NCI-H510A treated with DMSO at 0.1 percent for 48 hours (cell line): ENCODE results near the gene FSCN2.

Source experiments
- DNase-seq: peaks from one replicate; lab custom pipeline; 2025; lab: John Stamatoyannopoulos, UW

The FSCN2 gene

GRCh38 chr17:81542431-81543338 lies 14.5 kb downstream of the FSCN2 start:
- no peak for DNase-seq

DNA sequence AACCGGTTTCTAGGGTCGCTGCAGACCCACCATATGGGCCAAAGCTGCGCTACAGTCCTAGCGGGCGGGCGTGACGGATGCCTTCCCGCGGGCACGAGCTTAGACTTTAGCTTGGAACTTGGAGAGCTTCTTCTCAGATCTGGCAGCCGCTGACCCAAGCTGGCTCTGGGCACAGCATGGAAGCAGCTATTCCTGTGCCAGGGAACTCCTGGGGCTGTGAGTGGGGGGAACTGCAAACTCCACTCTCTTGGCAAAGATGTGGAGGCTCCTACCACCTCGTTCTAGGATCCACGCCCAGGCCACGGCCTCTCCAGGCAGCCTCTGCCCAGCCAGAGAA lies 15.1 kb downstream of the FSCN2 start:
- DNase-seq = no peak

DNA sequence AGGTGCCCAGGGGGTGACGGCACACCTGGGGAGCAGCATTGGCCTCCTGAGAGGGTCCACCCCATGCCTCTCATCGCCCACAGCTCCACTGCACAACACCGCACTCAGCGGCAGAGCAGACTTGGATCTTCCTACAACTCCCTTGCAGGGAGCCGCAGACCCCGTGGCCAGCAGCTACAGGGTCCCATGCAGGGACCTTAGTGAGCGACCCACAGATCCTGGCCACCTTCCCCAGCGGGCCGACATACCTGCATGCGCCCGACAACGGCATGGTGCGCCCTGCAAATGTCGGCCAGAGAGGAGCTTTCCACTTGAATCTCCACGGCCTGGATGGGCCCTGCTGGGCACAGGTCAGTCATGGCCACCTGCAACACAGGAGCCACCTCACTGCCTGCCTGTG lies 15.6 kb downstream of the FSCN2 start:
- DNase-seq = no peak

- DNase-seq = no peak
These were observed 16.3 kb downstream of the FSCN2 start for GRCh38 chr17:81544281-81544974.

- no peak for DNase-seq
These were observed 17.2 kb downstream of the FSCN2 start for GRCh38 chr17:81545160-81545949.

GRCh38 chr17:81546906-81547613 lies 18.9 kb downstream of the FSCN2 start:
- no peak for DNase-seq

GRCh38 chr17:81547614-81547982 lies 19.4 kb downstream of the FSCN2 start:
- DNase-seq = no peak

- no peak for DNase-seq
These were observed 20.9 kb downstream of the FSCN2 start for GRCh38 chr17:81549031-81549557.

DNA sequence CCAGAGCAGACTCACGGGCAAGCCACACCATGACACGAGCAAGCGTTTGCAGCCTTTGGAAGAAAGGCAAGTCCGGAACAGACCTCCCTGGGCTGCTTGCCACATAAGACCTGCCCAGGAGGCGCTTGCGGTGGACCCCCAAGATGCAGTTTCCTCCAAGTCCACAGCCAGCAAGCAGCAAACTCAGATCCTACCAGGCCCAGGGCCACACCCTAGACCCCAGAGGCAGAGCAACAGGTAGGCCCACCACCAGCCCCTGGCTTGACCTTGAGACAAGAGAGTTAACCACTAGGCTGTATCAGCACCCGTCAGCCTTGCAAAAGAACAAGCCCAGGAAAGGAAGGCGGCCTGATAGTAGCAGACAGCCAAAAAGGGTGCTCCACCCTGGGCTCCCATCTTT lies 21.6 kb downstream of the FSCN2 start:
- no peak for DNase-seq

DNA sequence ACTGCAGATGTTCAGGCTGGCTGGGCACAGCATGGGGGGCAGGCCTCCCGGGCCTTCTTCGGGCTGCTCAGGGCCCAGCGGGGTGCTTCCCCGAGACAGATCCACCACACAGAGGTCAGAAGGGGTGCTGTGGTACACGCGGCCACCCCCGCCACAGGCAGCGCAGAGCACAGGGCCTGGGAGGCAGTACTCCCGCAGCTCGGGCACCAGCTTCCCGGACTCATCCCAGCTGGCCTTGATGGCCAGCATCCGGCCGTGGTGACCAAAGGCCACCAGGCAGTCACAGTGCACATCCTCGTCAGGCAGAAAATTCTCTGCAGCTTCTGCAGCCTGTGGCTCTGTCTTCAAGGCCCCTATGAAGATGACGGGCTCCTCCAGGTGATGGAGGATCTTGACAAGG lies 22.1 kb downstream of the FSCN2 start:
- no peak for DNase-seq

DNA sequence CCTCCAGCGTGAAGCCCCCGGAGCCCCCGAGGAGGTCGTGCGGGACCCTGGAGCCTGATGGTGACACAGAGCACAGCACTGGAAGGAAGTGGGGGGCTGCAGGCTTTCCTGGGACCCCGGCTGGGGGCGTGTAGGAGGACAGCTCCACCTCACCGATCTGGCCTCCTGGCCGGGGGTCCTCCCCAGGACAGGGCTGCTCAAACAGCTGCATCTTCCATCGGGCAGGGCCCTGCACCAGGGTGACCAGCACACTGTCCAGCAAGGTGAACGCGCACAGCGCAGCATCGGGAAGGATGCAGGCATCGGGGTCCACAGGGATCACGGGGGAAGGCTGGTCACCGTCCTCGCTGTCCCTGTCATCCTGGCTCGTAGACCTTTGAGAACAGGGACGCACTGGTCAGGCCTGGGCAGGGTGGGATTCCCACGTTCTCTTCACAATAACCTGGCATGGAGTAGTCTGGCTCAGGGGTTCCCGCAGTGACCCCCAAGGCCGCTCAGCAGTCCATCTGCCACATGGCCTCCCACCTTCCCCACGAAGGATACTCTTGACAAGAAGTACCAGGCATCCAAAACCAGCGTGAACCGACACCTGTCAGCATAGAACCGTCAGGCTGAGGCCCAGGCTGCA lies 22.8 kb downstream of the FSCN2 start:
- no peak for DNase-seq

- DNase-seq = no peak
These were observed 23.5 kb downstream of the FSCN2 start for GRCh38 chr17:81551458-81552243.

DNA sequence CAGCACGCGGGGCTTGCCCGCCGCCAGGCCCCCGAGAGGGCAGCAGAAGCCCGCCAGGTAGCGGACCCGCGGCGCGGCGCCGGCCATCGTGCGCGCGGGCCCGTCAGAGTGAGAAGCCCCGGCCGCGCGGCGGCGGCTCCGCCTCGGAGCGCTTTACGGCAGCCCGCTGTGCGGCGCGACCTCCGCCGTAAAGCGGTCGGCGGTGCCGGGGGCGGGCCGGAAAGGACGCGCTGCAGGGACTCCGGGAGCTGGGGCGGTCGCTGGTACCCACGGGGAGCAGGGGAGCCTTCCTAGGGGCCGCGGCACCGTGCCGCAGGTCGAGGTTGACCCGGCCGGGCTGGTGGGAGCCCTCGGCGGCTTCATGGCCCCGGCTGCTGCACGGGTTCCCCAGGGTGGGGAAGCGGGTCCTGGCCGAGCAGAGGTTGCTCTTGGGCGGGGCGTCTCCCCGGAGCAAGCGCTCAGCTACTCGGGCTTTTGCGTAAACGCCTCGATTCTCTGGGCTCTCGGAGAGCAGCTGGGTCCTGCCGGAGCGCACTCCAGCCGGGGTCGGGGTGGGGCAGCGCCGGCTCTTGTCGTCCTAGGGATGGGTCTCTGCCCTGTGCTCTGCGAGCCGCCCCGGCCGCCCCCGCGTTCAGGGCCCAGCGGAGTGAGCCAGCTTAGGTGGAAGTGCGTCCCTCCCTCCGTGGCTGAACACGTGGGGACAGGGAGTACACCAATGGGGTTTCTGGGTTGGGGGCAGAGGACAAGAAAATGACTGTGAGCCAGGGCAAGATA lies 24.3 kb downstream of the FSCN2 start, which contains the start of gene FAAP100:
Gene FAAP100 (minus strand): TSS at position 110 of the 774 bp plus-strand sequence. CDS start 23 bp downstream, at position 87.
- peak; percentile 66 for DNase-seq

- DNase-seq = peak; percentile 92
These were observed 24.9 kb downstream of the FSCN2 start for GRCh38 chr17:81553018-81553615.

- no peak for DNase-seq
These were observed 25.5 kb downstream of the FSCN2 start for GRCh38 chr17:81553616-81554181.

DNA sequence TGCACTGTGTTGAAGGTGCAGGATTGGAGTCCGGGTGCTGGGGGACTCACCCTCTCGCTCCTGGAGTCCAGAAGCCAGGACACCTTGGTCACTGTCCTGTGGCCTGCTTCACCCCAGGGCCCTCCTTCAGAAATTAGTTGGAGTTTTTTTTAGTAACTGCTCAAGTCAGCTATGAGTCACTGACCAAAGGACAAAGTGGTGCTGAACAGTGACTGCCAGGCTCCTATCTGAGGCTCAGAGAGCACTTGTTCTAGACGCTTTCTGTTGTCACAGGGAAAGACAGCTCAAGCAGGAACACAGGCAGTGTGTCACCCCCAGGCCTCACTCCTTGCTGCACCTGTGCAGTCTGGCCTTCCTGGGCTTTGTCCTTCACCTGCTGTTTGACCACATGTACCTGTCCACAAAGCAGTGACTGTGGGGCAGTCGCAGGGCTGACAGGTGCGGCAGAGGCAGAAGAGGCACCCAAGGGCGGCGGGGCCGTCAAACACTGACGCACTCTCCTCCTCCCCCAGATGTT lies 28.1 kb downstream of the FSCN2 start:
- peak; percentile 60 for DNase-seq

GRCh38 chr17:81556863-81557262 lies 28.7 kb downstream of the FSCN2 start:
- peak; percentile 87 for DNase-seq

DNA sequence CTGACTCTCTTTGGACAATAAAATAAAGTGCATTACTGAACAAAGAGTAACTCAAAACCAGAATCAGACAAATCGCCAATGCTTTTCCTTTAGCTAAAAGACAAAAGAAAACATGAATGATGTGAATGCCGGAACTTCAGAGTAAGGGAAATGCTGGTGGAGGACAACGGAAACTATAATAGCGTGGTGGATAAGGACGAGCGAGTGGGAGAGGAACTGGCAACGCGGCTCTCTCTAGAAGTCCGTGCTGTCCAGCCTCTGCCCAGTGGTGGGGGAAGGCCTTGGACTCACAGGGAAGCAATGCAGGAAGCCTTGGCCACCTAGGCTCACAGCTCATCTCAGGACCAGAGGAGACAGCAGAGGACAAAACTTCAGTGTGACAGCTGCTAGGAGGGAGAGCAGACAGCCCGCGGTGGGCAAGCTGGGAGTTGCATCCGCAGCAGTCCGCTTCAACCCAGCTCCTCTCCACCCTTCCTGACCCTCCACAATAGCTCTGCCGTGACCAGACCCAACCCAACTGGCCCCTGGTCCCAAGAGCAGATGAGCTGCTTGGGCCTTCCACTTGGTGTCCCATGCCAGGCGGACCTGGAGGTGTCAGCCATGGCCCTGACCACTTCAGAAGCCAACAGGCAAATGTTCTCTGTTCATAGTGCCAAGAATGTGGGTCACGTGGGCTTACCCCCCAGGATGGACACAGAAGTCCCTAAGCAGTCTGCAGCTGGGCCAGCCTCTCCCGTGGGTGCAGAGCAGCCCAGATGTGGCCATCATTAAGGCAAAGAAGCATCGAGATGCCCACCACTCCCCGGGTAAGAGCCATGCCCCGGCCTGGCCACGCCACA lies 29.3 kb downstream of the FSCN2 start:
- no peak for DNase-seq
